Activated CD4-positive, CD25-positive, alpha-beta regulatory T cell treated with anti-CD3 and anti-CD28 coated beads, Interleukin-2, amount 50 U/mL, for 24 hours (primary cell): ENCODE data around the gene JMJD6.

ENCODE experiments used
- ATAC-seq, 2 donors: fragments of 150-1000 bp; cut with Tn5 transposase; one replicate each; pipeline ENCODE4 v1.10.0; 2021; ENCODE audit warnings: mild to moderate bottlenecking in 1 of 2, moderate library complexity in 1 of 2

The JMJD6 gene

DNA sequence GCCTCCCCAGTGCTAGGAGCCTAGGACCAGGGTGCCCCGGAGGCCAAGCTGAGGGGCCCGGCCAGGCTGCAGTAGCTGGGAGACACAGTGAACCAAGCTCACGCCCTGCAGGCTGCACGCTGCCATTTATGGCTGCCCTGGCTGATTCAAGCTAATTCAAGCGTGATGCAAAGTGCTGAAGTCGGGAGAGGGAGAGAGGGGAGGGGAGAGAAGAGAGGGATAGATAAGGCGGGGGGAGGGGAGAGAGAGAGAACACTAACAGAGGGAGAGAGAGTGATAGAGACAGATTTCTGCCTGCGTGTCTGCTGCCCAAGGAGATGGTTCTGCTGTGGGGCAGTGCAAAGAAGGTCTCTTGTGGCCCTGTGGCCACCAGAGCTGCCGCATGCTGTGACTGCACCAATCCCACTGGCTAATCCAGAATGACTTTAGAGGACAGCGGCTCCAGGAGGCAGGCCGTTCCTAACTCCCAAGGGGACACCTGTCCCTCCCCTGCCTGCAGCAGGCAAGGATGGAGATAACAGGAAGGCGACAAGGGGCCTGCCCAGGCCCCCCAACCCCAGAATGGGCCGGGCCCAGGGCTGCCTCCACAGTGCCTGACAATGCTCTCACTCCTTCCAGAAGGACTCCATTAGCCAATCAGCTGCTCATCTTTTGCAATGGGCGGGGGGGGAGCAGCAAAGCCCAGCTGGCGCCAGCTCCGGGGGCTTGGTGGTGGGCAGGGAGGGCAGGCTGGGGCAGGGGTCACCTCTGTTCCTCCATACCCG is 28.5 kb downstream of the JMJD6 start:
- no peak for ATAC-seq

DNA sequence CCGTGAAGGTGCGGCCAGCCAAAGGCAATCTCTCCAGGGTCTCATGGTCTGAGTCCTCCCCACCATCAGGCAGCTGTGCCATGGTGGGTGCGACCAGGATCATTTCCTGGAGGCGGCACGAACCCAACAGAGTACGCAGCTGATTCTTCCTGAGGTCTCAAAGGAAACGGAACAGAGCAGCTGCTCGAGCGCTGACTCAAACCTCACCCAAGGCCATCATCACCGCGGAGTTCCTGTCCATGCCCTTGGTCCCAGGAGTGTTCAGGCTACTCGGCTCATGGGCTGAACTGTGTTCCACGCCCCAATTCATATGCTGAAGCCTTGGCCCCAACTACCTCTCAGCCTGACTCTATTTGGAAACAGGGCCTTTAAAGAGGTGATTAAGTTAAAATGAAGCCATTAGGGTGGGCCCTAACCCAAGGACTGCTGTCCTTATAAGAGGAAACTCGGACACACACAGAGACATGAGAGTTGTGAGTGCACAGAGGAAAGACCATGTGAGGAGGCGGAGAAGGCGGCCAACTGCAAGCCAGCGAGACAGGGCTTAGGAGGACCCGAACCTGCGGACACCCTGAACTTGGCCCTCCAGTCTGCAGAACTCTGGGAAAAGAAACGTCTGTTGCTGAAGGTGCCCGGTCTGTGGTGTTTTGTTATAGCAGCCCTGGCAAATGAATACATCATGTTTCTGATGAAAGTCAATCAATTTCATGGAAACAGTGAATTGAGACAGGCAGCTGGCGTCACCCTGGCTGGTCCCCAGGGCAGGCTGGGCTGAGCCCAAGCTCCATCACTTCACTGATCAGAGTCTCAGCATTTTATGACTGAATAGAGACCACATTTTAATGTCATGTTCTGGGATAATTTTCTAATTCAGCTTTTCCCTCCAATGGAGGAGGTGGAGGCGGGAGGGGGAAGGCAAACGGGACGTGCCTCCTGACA is 29.4 kb downstream of the JMJD6 start:
- no peak for ATAC-seq

- no peak for ATAC-seq
These were observed 31.2 kb downstream of the JMJD6 start for GRCh38 chr17:76695059-76695831.

DNA sequence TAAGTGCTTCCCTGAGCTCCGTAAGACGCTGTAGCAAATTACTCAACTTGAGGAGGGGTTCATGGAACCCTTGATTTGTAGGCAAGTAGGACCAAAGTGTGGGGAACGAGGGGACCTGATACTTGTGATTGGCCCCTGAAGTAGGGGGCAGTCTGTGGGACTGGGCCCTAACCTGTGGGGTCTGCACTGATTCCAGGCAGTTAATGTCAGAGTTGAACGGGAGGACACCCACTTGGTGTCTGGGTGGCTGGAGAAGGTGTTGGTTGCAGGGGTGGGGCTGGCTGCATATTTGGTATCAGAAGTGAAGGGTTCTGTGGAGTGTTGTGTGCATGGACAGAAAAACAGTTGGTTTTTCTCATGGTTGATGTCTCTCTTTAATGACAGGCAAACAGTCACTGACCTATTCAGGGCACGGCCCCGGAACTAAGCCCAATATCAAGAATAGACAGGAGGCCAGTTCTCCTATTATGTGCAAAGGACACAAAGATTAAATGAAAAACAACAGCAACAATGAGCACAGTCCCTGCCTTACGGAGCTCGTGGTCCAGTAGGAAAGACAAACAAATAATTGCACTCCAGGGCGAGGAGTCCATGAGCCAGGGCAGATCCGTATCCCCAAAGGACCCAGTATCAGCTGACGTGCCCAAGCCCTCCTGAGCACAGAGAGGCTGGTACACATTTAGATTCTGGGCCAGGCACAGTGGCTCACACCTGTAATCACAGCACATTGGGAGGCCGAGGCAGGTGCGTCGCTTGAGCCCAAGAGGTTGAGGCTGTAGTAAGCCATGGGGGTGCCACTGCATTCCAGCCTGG is 34.8 kb downstream of the JMJD6 start:
- ATAC-seq: no peak

DNA sequence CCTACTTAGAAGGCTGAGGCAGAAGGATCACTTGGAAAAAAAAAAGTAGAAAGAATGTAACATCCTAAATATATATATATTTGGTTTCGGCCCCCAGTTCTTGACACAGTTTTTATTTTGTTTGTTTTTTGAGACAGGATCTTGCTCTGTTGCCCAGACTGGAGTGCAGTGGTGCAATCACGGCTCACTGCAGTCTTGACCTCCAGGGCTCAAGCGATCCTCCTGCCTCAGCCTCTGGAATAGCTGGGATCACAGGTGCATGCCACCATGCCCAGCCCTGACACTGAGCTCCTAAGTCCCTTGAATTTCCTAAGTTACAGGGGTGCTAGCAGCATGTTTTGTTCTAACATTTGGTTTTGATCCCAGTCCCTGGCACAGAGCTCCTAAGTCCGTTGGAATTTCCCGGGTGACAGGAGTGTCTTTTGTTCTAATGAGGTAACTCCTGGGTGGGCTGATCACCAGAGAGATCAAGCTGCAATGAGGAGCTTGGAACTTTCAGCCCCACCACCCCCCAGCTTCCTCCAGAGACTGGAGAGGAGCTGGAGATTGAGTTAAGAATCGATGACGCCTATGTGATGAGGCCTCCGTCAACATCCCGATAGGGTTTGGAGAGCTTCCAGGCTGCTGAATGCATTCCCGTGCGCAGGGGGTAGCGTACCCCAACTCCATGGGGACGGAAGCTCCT is 35.7 kb downstream of the JMJD6 start:
- no peak for ATAC-seq

DNA sequence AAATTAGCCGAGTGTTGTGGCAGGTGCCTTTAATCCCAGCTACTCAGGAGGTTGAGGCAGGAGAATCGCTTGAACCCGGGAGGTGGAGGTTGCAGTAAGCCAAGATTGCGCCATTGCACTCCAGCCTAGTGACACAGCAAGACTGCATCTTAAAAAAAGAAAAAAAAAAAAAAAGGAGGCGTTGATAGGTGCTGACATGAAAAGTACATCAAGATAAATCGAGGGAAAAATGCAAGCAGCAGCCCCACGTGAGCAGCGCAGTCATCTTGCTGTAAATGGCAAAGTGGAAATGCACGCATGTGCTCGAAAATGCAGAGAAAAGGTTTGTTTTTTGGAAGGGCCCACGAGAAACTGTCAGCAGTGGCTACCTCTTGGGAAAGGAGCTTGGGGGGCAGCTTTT is 36.5 kb downstream of the JMJD6 start:
- ATAC-seq: no peak

- no peak for ATAC-seq
These were observed 38.2 kb downstream of the JMJD6 start for GRCh38 chr17:76688165-76688622.

GRCh38 chr17:76687298-76688164 is 38.9 kb downstream of the JMJD6 start:
- no peak for ATAC-seq

DNA sequence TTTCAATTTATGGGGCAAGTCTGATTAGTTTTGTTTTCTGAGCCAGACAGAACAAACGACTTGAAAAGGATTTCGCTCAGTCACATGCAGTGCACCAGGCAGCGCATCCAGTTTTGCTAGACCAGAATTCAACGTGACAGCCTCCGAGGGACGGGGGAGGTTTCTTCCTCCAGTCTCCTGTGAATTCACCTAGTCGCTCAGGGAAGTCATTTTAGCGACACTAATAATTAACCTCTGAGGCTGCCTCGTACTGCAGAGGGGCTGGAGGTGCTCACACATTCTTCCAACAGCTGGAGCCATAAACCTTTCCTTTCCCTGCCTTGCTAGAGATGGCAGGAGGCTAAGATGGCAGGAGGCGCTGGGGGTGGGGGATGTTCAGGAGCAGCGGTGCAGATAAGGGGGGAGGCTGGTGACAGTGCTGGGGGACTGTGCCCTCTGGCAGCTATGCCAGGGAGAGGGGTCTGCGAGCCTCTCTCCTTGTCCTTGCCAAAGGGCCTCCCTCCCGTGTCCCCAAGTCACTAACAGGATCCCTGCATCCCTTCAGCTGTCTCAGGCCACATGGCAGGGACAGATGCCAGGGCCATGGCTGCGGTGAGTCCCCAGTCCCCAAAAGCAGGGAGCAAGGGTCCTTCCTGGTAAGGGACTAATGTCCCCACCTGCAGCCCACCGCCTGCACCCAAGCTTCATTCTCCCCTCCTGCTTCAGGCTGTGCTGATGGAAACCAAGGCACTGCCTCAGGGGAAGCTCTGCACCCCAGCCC is 39.7 kb downstream of the JMJD6 start:
- no peak for ATAC-seq

- ATAC-seq: no peak
These were observed 40.6 kb downstream of the JMJD6 start for GRCh38 chr17:76685846-76686245.

- ATAC-seq: no peak
These were observed 41.0 kb downstream of the JMJD6 start for GRCh38 chr17:76685366-76685765.

- no peak for ATAC-seq
These were observed 41.6 kb downstream of the JMJD6 start for GRCh38 chr17:76684756-76685155.

DNA sequence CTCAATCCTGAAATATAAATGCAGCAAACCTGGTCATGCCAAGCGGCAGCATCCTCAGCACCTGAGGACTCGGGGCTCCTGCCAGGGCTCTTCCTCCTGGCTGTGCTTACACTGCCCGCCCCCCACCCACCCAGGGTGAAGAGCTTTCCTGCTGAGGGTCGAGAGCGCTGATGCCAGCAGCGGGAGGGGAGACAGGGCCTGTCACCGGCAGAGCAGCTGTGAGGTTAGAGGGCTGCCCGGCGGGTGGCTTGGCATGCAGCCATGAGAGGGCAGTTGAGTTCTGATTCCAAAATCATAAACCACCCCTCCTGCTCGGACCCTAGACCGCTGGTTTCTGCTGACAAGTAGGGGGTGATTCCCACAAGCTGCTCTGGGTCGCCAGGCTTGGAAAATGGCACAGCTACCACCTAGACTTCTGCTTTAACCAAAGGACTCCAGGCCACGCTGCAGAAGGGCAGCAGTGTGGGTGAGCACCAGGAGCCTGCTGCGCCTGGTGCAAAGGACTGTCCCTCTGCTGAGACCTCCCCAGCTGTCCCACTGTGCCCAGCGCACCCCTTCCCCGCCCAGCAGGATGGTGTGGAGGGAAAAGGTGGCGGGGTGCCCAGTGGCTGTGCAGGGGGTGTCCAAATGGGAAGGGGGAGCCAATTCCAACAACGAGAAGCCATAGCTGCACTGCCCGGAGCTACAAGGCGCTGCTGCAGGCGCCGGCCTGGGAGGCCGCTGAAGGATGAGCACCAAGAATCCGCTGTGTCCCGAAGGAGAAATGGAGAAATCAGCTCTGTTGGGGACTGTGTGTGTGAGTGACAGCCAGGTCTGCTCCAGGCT is 42.3 kb downstream of the JMJD6 start:
- ATAC-seq: no peak

DNA sequence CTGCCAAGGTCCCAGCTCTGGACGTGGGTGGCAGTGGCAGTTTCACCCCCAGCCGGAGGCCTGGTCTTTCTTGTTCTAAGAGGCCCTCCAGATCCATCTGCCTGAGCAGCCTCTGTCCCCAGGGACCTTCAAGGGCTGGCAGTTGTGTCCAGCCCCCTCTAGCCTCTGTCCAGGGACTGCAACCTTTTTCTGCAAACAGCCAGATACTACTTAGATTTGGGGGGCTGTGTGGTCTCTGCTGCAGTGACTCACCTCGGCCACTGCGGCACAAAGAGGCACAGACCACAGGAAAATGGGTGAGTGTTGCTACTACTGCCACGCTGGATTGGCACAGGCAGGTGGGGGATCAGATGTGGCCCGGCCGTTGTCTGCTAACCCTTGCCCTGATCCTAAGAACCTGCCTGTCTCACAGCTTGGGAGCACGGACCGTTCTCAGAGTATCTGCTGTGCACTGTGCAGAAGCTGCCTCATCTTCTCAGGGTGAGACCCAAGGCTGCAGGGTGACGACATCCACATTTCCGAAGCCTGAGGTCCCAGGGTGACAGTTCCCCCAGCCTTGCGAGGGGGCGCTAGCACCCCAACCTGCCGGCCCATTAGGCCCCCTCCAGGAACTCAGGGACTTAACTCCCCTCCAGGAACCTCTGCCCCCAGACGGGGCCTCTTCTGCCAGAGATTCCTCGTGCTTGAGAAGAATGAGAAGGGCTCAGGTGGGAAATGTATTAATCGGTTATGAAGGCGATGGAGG is 43.2 kb downstream of the JMJD6 start:
- ATAC-seq: no peak

DNA sequence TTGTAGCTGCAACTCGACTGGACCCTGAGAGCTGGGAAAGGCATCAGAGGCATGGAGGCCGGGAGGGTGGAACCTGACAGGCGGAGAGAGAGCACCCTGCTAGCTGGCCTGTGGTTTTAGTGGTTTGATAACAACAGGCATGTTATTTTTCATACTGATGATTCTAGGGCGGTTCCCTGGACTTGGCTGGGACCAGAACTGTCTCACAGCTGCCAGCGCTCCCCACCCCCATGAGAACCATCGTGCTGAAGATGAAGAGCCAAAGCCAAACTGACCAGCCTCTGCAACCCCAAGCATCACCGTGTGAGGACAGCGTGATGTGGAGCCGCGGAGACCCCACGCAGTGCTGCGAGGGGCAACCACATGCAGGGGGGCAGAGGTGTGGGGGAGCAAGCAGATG is 44.1 kb downstream of the JMJD6 start:
- ATAC-seq: no peak

GRCh38 chr17:76681222-76682137 is 44.9 kb downstream of the JMJD6 start:
- peak; percentile 38 to 60 for ATAC-seq

DNA sequence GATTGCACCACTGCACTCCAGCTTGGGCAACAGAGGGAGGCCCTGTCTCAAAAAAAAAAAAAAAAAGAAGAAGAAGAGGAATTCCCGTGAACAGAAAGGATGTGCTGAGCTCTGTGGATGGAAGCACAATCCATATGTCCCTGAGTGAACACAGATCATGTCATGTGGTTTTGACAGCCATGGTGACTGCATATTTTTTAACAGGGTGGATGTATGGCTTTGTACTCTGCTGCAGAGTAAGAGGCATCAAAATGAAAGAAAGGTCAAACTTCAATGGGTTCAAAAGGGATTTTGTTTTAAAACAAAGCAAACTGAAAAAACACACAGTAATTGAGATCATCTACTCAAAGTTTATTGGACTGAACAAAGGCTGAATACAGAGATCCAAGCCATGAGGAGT is 47.2 kb downstream of the JMJD6 start:
- ATAC-seq: no peak
